ENCODE measurements around the gene ACTR3C.

ACTR3C gene

DNA sequence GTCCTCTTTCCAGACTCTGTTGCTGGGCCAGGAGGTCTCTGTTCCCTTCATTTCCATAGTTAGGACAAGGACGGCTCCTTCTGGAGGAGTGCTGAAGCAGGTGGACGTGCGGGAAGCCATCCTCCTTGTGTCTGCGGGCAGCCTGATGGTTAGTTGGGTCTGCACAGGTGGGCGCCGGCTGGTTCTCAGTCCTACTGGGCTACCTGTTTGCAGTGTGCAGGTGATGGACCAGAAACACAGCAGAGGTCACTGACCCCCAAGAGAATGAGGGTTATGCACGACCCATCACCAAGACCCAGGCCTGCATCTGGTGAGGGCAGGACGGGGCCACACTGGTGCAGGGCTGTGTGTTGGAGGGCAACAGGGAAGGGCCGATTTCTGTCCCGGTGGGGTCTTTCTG lies 10.3 kb upstream of the ACTR3C start:
- no peak for TF ChIP-seq SIN3A (IDR thresholded peaks at IDR 0.05; ENCODE audit: borderline replicate concordance, insufficient read depth, low read length)
- no peak for TF ChIP-seq TAF1 (IDR thresholded peaks at IDR 0.05; ENCODE audit: borderline replicate concordance, insufficient read depth, low read length)
- TF ChIP-seq FOXP2 (optimal IDR thresholded peaks at IDR 0.05; ENCODE audit: borderline replicate concordance, extremely low read depth, extremely low read length, insufficient read depth), result no peak
- TF ChIP-seq, protein P1, sequence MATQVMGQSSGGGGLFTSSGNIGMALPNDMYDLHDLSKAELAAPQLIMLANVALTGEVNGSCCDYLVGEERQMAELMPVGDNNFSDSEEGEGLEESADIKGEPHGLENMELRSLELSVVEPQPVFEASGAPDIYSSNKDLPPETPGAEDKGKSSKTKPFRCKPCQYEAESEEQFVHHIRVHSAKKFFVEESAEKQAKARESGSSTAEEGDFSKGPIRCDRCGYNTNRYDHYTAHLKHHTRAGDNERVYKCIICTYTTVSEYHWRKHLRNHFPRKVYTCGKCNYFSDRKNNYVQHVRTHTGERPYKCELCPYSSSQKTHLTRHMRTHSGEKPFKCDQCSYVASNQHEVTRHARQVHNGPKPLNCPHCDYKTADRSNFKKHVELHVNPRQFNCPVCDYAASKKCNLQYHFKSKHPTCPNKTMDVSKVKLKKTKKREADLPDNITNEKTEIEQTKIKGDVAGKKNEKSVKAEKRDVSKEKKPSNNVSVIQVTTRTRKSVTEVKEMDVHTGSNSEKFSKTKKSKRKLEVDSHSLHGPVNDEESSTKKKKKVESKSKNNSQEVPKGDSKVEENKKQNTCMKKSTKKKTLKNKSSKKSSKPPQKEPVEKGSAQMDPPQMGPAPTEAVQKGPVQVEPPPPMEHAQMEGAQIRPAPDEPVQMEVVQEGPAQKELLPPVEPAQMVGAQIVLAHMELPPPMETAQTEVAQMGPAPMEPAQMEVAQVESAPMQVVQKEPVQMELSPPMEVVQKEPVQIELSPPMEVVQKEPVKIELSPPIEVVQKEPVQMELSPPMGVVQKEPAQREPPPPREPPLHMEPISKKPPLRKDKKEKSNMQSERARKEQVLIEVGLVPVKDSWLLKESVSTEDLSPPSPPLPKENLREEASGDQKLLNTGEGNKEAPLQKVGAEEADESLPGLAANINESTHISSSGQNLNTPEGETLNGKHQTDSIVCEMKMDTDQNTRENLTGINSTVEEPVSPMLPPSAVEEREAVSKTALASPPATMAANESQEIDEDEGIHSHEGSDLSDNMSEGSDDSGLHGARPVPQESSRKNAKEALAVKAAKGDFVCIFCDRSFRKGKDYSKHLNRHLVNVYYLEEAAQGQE (IDR thresholded peaks at IDR 0.05; ENCODE audit: insufficient read depth in 1 of 2, low read depth in 2 of 2, low read length in 2 of 2), result no peak
- TF ChIP-seq POLR2AphosphoS5 (IDR thresholded peaks at IDR 0.05; ENCODE audit: low read depth, low read length), result no peak

DNA sequence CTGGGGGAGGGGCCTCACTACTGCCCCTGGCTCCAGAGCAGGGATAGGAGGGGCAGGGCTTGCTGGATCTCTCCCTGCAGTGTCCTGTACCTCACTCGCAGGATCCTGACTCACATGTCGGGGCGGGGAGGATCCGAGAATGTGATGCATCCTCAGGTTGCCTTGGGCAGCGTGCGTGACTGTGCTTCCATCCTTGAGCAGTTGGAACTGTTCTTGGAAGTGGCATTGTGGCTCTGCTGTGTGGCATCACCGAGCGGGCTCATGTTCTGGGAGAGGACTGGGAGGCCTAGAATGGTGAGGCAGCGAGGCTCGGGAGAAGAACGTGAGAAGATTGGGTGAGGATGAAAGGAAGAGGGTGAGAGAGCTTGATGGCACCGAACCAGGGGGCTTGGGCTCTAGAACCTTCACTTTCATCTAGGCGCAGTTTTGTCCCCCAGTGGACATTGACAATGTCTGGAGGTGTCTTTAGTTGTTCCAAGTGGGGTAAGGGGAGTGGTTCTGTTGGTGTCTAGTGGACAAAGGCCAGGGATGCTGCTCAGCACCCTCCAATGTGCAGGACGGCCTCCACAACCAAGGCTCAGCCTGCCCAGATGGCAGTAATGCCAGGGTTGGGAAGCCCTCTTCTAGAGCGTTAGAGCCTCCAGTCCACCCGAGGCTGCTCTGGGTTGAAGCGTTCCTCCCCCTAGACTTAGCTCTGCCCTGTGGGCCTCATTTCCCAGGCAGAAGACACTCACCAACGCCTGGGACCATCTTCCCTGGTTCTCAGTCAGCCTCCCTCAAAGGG lies 9.7 kb upstream of the ACTR3C start:
- TF ChIP-seq POLR2AphosphoS5 (IDR thresholded peaks at IDR 0.05; ENCODE audit: low read depth, low read length) (no peak), TAF1 (IDR thresholded peaks at IDR 0.05; ENCODE audit: borderline replicate concordance, insufficient read depth, low read length) (no peak), SIN3A (IDR thresholded peaks at IDR 0.05; ENCODE audit: borderline replicate concordance, insufficient read depth, low read length) (no peak), FOXP2 (optimal IDR thresholded peaks at IDR 0.05; ENCODE audit: borderline replicate concordance, extremely low read depth, extremely low read length, insufficient read depth) (no peak)
- TF ChIP-seq, protein P1 (IDR thresholded peaks at IDR 0.05; ENCODE audit: insufficient read depth in 1 of 2, low read depth in 2 of 2, low read length in 2 of 2), result no peak

DNA sequence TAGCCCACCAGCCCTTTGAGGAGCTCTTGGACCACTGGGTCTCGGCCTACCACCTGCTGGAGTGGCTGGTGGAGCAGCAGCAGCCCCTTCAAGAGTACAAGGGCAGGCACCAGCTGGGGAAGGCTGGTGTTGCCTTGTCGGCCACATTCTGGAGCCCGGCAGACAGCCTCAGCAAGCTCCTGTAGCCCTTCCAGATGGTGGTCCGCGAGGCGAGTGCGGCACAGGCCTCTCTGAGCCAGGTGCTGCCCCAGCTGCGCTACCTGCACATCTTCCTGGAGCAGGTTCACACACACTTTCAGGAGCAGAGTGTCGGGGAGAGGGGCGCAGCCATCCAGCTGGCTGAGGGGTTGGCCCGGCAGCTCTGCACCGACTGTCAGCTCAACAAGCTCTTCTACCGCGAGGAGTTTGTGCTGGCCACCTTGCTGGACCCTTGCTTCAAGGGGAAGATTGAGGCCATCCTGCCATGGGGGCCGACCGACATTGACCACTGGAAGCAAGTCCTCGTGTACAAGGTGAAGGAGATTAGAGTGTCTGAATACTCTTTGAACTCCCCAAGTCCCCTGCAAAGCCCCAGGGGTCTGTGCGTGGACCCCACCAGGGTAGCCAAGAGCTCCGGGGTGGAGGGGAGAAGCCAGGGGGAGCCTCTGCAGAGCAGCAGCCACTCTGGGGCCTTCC lies 7.0 kb upstream of the ACTR3C start:
- TF ChIP-seq, protein P1 (IDR thresholded peaks at IDR 0.05; ENCODE audit: insufficient read depth in 1 of 2, low read depth in 2 of 2, low read length in 2 of 2), result no peak
- TF ChIP-seq SIN3A (IDR thresholded peaks at IDR 0.05; ENCODE audit: borderline replicate concordance, insufficient read depth, low read length) (no peak), POLR2AphosphoS5 (IDR thresholded peaks at IDR 0.05; ENCODE audit: low read depth, low read length) (no peak), FOXP2 (optimal IDR thresholded peaks at IDR 0.05; ENCODE audit: borderline replicate concordance, extremely low read depth, extremely low read length, insufficient read depth) (no peak), TAF1 (IDR thresholded peaks at IDR 0.05; ENCODE audit: borderline replicate concordance, insufficient read depth, low read length) (no peak)

DNA sequence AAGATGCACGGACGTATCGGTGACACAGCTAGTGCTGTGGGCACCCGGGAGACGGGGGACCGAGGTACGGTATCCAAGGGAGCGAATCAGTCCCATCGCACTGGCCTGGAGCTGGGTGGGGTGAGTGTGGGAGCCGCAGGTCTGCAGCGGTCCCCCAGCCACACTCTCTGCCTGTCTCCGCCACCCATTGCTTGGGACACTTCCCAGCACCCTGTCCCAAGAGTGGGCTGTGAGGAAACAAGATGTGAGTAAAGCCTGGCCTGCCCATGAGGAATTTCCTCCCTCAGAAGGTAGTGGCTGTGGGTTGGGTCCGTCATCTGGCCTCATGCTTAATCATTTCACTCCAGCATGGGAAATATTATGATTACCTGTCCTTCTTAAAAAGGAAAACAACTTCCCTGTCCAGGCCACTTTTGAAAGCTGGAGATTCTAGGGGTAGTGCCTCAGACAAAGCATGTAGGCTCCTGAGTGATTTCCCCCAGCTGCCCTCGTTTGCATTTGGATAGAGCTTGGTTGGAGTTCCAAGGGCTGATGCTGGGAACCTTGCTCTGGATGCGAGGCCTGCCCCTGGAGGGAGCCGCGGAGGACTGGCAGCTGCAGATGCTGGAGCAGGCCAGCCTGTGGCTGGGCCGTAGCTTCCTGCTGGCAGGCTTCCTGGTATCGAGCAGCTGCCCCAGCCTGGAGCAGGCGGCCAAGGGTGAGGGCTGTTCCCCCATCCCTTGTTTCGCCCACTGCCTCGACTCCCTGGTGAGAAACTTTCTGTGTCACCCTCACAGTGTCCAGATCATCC lies 6.2 kb upstream of the ACTR3C start:
- no peak for TF ChIP-seq POLR2AphosphoS5 (IDR thresholded peaks at IDR 0.05; ENCODE audit: low read depth, low read length)
- no peak for TF ChIP-seq TAF1 (IDR thresholded peaks at IDR 0.05; ENCODE audit: borderline replicate concordance, insufficient read depth, low read length)
- TF ChIP-seq FOXP2 (optimal IDR thresholded peaks at IDR 0.05; ENCODE audit: borderline replicate concordance, extremely low read depth, extremely low read length, insufficient read depth), result no peak
- no peak for TF ChIP-seq SIN3A (IDR thresholded peaks at IDR 0.05; ENCODE audit: borderline replicate concordance, insufficient read depth, low read length)
- TF ChIP-seq, protein P1 (IDR thresholded peaks at IDR 0.05; ENCODE audit: insufficient read depth in 1 of 2, low read depth in 2 of 2, low read length in 2 of 2), result no peak

Data from PFSK-1 (cell line).